ENCODE measurements around the gene ASAP3.

Gene ASAP3

DNA sequence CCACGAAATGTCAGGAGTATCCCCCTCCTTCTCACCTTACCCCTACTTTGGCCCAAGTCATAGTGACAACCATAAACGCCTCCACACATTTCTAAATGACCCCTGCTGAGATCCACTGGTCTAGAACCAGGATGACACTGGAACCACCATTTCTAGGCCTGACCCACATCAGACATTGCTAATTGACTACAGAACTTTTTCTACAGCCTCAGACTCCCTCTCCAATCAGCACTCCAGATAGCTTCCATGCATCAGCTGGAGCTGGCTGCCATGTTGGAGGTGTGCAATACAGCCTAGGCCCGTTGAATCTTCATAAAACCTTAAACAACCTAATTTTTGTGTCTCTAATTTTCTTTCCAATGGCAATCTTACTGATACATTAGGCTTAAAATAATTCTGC, 78.0 kb downstream of the ASAP3 start:
- no peak overlapping the region for H3K9ac ChIP-seq
- H3K36me3 ChIP-seq = no peaks in the 10 kb centered on the region
- H3K4me2 ChIP-seq = no peak overlapping the region
- H4K20me1 ChIP-seq = no peaks in the 10 kb centered on the region
- peaks cover 23 to 37% (median 32%) of the 10 kb centered on the region in 10 experiments for H3K4me1 ChIP-seq
- no peak overlapping the region for H3K4me3 ChIP-seq
- TF ChIP-seq Cebpa-rat (IDR thresholded peaks at IDR 0.05) = no peak
- no peaks in the 10 kb centered on the region for H3K27me3 ChIP-seq
- H3K27ac ChIP-seq = no peak overlapping the region
- no peaks in the 10 kb centered on the region for H3K9me3 ChIP-seq (replicated peaks in 1 of 11)

DNA sequence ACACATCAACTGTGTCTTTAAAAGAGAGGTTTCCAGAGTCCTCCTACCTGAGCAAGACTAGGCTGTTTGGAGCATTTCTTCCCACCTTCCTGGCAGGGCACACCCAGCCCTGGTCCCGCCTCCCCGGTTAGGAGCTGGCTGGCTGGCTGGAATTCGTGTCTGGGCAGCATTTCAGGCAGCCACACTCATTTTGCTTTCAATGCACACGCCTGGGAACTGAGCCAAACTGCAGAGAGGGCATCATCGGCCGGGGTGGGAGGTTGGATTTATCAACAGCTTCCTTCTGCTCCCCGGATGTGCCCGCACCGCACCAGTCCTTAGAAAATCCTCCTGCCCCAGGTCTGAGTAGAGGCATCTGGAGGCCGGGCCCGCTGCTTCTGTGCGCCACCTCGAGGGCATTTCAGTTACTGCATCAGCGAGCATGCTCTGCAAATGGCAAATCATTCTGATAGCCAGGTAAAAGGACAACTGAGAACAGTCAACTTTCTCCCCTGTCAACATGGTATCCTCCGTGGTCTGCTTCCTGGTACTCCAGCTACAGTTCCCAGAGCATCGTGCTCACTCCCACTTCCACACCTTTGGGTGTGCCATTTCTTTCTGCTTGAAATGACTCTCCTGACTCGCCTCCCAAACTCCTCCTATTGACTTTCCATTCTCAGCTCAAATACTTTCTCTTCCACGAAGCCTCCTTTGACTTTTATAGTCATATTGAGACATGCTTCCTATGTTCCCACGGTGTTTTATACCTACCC, 80.1 kb downstream of the ASAP3 start:
- H3K4me1 ChIP-seq = peaks cover 23 to 42% (median 34%) of the 10 kb centered on the region in 10 experiments
- peak overlapping the region in 4 of 11 experiments; percentile 17 to 49 (median 26); a peak in 4 of 22 replicates for H3K9ac ChIP-seq
- H3K27ac ChIP-seq = no peak overlapping the region; a peak in 1 of 22 replicates
- H3K4me2 ChIP-seq = peak overlapping the region; percentile 18 to 79 (median 48); a peak in 21 of 22 replicates
- no peaks in the 10 kb centered on the region for H3K9me3 ChIP-seq (replicated peaks in 1 of 11)
- no peaks in the 10 kb centered on the region for H3K36me3 ChIP-seq
- H3K27me3 ChIP-seq = no peaks in the 10 kb centered on the region
- no peaks in the 10 kb centered on the region for H4K20me1 ChIP-seq
- no peak for TF ChIP-seq Cebpa-rat (IDR thresholded peaks at IDR 0.05)
- no peak overlapping the region for H3K4me3 ChIP-seq

DNA sequence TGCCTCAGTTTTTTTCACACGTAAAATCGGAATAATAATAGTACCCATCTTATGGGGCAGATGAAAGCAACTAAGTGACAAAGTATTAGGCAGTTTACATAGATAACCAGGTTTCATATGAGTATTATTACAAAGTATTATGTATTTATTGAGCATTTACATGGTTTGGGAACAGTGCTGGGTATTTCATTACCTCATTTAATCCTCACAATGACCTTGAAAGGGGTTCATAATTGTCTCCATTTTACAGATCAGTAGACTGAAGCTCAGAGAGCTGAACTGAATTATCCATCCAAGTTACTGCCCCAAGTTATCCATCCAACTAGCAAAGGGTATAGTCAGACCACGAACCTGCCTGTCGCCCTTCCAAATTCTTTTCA, 80.6 kb downstream of the ASAP3 start:
- H4K20me1 ChIP-seq = no peaks in the 10 kb centered on the region
- peaks cover 23 to 42% (median 34%) of the 10 kb centered on the region in 10 experiments for H3K4me1 ChIP-seq
- TF ChIP-seq Cebpa-rat (IDR thresholded peaks at IDR 0.05) = no peak
- H3K4me2 ChIP-seq = peak overlapping the region; percentile 18 to 79 (median 48); a peak in 21 of 22 replicates
- no peak overlapping the region; a peak in 1 of 22 replicates for H3K27ac ChIP-seq
- H3K9me3 ChIP-seq (replicated peaks in 1 of 11) = no peaks in the 10 kb centered on the region
- peak overlapping the region in 2 of 11 experiments; percentile 26 to 49; a peak in 2 of 22 replicates for H3K9ac ChIP-seq
- H3K27me3 ChIP-seq = no peaks in the 10 kb centered on the region
- no peaks in the 10 kb centered on the region for H3K36me3 ChIP-seq
- no peak overlapping the region for H3K4me3 ChIP-seq

DNA sequence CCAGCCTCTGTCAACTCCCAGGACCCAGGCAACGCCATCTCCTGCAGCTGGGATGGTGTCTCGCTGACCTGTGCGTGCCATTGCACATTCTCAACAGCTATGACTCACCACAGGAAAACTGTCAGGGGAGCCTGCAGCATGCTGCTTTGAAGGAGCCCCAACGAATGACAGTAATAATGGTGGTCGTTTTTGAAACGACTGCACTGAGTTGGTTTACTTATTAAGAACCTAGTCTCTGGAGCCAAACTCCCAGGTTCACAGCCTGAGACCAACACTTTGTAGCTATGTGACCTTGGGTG, 81.0 kb downstream of the ASAP3 start:
- H3K27me3 ChIP-seq = no peaks in the 10 kb centered on the region

DNA sequence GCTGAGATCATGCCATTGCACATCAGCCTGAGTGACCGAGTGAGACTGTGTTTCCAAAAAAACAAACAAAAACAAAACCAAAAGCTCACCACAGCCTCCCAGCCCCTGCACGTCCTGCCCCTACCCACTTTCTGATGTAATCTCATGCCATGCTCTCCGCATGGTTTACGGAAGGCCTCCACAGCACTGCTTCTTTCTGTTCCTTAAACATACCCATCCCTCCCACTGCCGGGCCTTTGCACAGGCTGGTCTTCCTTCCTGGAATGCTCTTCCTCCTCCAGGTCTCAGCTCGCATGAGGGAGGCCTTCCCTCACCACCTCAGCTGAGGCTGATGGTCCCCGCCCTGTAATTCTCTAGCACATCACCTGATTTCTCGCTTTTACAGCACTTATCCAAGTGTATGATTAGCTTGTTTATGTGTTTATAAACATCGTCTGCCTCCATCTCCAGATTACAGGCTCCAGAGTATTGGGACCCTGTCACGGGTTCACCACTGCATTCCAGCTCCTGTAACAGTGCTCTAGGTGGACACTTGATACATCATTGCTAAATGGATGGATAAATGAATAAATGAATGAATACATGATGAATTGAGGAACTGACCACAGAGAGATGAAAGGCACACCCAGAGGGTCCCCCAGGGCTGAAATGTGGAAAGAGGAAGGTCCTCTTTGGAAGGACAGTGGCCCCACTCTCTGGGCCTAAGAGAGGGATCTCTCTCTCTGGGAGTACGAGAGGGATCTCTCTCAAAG, 81.5 kb downstream of the ASAP3 start:
- H3K9me3 ChIP-seq (replicated peaks in 1 of 11) = no peaks in the 10 kb centered on the region
- H3K4me2 ChIP-seq = peak overlapping the region; percentile 4 to 79 (median 35); a peak in 17 of 22 replicates
- no peaks in the 10 kb centered on the region for H3K27me3 ChIP-seq
- no peak overlapping the region; a peak in 1 of 22 replicates for H3K9ac ChIP-seq
- H3K36me3 ChIP-seq = no peaks in the 10 kb centered on the region
- peaks cover 23 to 42% (median 34%) of the 10 kb centered on the region in 10 experiments for H3K4me1 ChIP-seq
- H3K4me3 ChIP-seq = no peak overlapping the region
- TF ChIP-seq Cebpa-rat (IDR thresholded peaks at IDR 0.05) = 0 out of 22 replicates have a peak, but pooled peaks of 1 of the 11 experiments have one; percentile 31
- H4K20me1 ChIP-seq = no peaks in the 10 kb centered on the region
- peak overlapping the region in 5 of 11 experiments; percentile 0 to 34 (median 8); a peak in 2 of 22 replicates for H3K27ac ChIP-seq

More for the DNA sequence above, 81.0 kb downstream of the ASAP3 start:
- Histone ChIP-seq H3K27ac (peak overlapping the region in 1 of 11 experiments; percentile 15; a peak in 1 of 22 replicates), H3K4me3 (no peak overlapping the region), H3K9ac (no peak overlapping the region), H3K9me3 (replicated peaks in 1 of 11) (no peaks in the 10 kb centered on the region), H3K4me1 (peaks cover 23 to 42% (median 34%) of the 10 kb centered on the region in 10 experiments), H3K36me3 (no peaks in the 10 kb centered on the region), H4K20me1 (no peaks in the 10 kb centered on the region), H3K4me2 (peak overlapping the region in 10 of 11 experiments; percentile 2 to 79 (median 35); a peak in 14 of 22 replicates)
- TF ChIP-seq Cebpa-rat (IDR thresholded peaks at IDR 0.05) = no peak

DNA sequence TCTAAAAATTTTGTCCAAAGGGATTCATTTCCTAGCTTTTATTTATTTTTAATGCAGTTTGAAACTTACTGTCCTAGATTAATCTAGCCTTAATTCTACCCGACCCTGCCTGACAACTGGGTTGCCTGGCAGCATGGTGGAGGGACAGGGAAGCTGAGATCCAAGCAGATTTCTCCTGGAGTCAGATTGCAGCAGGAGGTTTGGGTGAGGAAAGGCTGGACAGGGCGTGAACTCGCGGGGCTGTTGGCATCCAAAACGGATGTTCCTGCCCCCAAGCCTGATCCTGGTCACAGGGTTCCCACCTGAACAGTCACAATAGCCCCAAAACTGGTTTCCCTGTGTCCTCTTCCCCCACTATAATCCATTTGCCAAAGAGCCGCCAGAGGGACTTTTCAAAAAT, 82.7 kb downstream of the ASAP3 start:
- H3K4me2 ChIP-seq = peak overlapping the region in 4 of 11 experiments; percentile 4 to 62 (median 23); a peak in 2 of 22 replicates
- H3K36me3 ChIP-seq = no peaks in the 10 kb centered on the region
- no peak overlapping the region for H3K9ac ChIP-seq
- no peaks in the 10 kb centered on the region for H4K20me1 ChIP-seq
- no peaks in the 10 kb centered on the region for H3K9me3 ChIP-seq (replicated peaks in 1 of 11)
- peaks cover 23 to 42% (median 34%) of the 10 kb centered on the region in 10 experiments for H3K4me1 ChIP-seq
- TF ChIP-seq Cebpa-rat (IDR thresholded peaks at IDR 0.05) = no peak
- no peak overlapping the region for H3K27ac ChIP-seq
- no peaks in the 10 kb centered on the region for H3K27me3 ChIP-seq
- H3K4me3 ChIP-seq = no peak overlapping the region

DNA sequence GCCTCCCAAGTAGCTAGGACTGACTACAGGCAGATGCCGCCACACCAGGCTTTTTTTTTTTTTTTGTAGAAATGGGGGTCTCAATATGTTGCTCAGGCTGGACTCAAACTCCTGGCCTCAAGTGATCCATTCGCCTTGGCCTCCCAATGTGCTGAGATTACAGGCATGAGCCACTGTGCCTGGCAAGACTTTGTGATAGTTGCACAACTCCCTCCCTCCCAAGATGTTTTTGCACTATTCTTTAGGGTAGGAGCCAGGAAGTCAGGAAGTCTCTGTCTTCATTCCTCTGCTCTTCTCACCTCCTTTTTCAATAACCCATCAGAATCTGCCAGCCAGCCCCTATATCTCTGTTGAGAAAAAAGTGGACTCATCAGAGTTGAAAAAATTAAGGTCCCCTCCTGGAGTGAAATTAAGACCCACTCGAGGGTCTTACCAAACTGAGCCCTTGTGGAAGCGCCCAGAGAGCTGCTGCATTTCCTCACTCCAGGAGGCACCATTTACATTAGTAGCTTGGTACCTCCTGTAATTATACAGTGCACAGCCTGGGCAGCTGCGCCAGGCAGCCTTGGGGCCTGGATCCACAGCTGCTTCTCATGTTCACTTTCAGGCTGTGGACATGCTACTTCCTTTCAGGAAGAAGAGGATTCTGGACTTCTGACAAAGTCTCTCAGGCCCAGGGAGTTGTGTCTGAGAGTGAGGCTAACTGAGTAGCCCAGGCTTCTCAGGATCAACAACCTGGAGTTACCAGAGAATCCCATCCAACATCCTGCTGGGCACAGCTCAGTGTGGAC, 83.5 kb downstream of the ASAP3 start:
- H3K36me3 ChIP-seq = no peaks in the 10 kb centered on the region
- peaks cover 23 to 42% (median 34%) of the 10 kb centered on the region in 10 experiments for H3K4me1 ChIP-seq
- no peaks in the 10 kb centered on the region for H3K27me3 ChIP-seq
- peak overlapping the region in 4 of 11 experiments; percentile 12 to 20 (median 14); a peak in 3 of 22 replicates for H3K4me2 ChIP-seq
- H3K4me3 ChIP-seq = no peak overlapping the region
- no peaks in the 10 kb centered on the region for H3K9me3 ChIP-seq (replicated peaks in 1 of 11)
- no peaks in the 10 kb centered on the region for H4K20me1 ChIP-seq
- peak in 1 of 11 experiments; percentile 26; a peak in 1 of 22 replicates for TF ChIP-seq Cebpa-rat (IDR thresholded peaks at IDR 0.05)
- 0 out of 22 replicates have a peak overlapping the region, but pooled peaks of 1 of the 11 experiments have one; percentile 7 for H3K27ac ChIP-seq
- no peak overlapping the region for H3K9ac ChIP-seq

DNA sequence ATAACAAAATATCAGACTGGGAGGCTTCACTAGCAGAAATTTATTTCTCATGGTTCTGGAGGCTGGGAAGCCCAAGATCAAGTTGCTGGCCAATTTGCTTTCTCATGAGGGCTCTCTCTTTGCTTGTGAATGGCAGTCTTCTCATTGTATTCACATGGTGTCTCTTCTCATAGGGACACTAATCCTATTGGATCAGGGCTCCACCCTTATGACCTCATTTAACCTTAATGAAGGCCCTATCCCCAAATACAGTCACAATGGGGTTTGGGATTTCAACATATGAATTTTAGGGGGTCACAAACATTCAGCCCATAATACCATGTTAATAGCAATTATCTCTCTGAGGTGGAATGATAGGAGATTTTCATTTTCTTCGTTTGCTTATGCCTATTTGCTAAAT, 84.8 kb downstream of the ASAP3 start:
- no peak for TF ChIP-seq Cebpa-rat (IDR thresholded peaks at IDR 0.05)
- no peaks in the 10 kb centered on the region for H4K20me1 ChIP-seq
- no peaks in the 10 kb centered on the region for H3K9me3 ChIP-seq (replicated peaks in 1 of 11)
- no peaks in the 10 kb centered on the region for H3K27me3 ChIP-seq
- no peak overlapping the region for H3K27ac ChIP-seq
- no peaks in the 10 kb centered on the region for H3K36me3 ChIP-seq
- H3K9ac ChIP-seq = no peak overlapping the region
- peaks cover 24 to 45% (median 39%) of the 10 kb centered on the region in 10 experiments for H3K4me1 ChIP-seq
- H3K4me3 ChIP-seq = no peak overlapping the region
- no peak overlapping the region for H3K4me2 ChIP-seq

Measured in BLaER1 treated with 17β-estradiol and CSF1 and Interleukin-3, amounts not matched to agents 10 nM and 100 nM (cell line).